Stimulated activated naive B cell treated with anti-CD40 and anti-IgM and Interleukin-4, amounts not matched to agents 10 μg/mL and 1 μg/mL and 100 μg/mL, for 72 hours (primary cell): Measurements from ENCODE around the gene BCAM.
"Not testable (repeated sequence)": the region's sequence is repeated elsewhere in the genome, so short reads cannot be mapped to it uniquely, and the experiment has no call there.

Experiments used
- ATAC-seq, 2 donors: fragments of 150-1000 bp; cut with Tn5 transposase; replicated peaks; 2 replicates each; pipeline ENCODE4 v1.10.0; 2021; ENCODE audit warnings: moderate library complexity in 1 of 2
- DNase-seq: peaks from one replicate; pipeline ENCODE4 v3.0.0; 2021
- H3K27ac Mint-ChIP-seq: one replicate; pipeline ENCODE4 v1.8.0; 2022; ENCODE audit warnings: mild to moderate bottlenecking, mixed read lengths
- H3K27me3 Mint-ChIP-seq, 2 donors: one replicate each; pipeline ENCODE4 v1.8.0; 2022; ENCODE audit warnings: mixed read lengths in 2 of 2
- H3K36me3 Mint-ChIP-seq, 2 donors: one replicate each; pipeline ENCODE4 v1.8.0; 2022; ENCODE audit warnings: mixed read lengths in 2 of 2, mild to moderate bottlenecking in 1 of 2
- H3K4me1 Mint-ChIP-seq, 2 donors: one replicate each; pipeline ENCODE4 v1.8.0; 2022; ENCODE audit warnings: mixed read lengths in 2 of 2, mild to moderate bottlenecking in 1 of 2
- H3K4me3 Mint-ChIP-seq, 2 donors: one replicate each; pipeline ENCODE4 v1.8.0; 2022; ENCODE audit warnings: mild to moderate bottlenecking in 2 of 2, mixed read lengths in 2 of 2, moderate library complexity in 1 of 2
- H3K9me3 Mint-ChIP-seq, 2 donors: one replicate each; pipeline ENCODE4 v1.8.0; 2022; ENCODE audit warnings: mixed read lengths in 2 of 2, mild to moderate bottlenecking in 1 of 2

Gene BCAM

DNA sequence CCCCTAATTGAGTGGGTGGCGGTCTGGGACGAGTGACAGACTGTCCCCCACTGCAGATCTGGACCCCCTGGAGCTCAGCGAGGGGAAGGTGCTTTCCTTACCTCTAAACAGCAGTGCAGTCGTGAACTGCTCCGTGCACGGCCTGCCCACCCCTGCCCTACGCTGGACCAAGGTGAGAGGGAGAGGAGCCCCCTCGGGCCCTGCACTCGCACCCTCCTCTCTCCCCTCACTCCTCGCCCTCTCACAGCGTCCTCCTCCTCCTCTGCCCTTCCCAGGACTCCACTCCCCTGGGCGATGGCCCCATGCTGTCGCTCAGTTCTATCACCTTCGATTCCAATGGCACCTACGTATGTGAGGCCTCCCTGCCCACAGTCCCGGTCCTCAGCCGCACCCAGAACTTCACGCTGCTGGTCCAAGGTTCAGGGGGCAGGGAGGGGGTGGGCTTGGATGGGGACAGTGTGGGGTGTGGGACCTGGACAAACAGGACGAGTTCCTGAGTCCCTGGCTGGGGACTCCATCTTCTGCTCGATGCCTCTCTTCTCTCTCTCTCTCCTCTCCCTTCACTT, 9.6 kb downstream of the BCAM start:
- Mint-ChIP-seq H3K4me1 (no peaks in the 10 kb centered on the region), H3K9me3 (no peaks in the 10 kb centered on the region), H3K27ac (no peak overlapping the region), H3K36me3 (no peaks in the 10 kb centered on the region), H3K4me3 (no peak overlapping the region), H3K27me3 (peaks cover 18 to 24% of the 10 kb centered on the region in 2 donors)
- no peak for DNase-seq
- no peak for ATAC-seq

DNA sequence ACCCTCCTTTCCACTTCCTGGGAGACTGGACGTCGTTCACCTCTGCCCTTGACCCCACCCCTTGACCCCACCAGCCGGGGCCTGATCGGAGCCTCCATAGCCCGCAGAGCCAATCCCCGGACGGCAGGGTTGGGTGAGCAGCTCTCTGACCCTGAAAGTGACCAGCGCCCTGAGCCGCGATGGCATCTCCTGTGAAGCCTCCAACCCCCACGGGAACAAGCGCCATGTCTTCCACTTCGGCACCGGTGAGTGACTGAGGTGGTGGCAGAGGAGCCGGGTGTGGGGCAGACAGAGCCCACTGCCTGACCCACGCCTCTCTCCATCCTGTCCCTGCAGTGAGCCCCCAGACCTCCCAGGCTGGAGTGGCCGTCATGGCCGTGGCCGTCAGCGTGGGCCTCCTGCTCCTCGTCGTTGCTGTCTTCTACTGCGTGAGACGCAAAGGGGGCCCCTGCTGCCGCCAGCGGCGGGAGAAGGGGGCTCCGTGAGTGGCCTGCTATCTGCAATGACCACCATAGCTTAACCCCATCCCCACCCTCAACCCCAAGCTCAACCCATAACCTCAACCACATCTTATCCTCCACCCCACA, 10.4 kb downstream of the BCAM start:
- no peak for DNase-seq

GRCh38 chr19:44820648-44821609, 12.0 kb downstream of the BCAM start:
- Mint-ChIP-seq H3K9me3 (no peaks in the 10 kb centered on the region), H3K4me1 (no peaks in the 10 kb centered on the region), H3K36me3 (no peaks in the 10 kb centered on the region), H3K27ac (no peak overlapping the region), H3K27me3 (peaks cover 15 to 24% of the 10 kb centered on the region in 2 donors), H3K4me3 (no peak overlapping the region)
- ATAC-seq (no peak), DNase-seq (no peak)

More for the DNA sequence above, 10.4 kb downstream of the BCAM start:
- H3K27ac Mint-ChIP-seq = no peak overlapping the region
- H3K4me1 Mint-ChIP-seq = no peaks in the 10 kb centered on the region
- H3K9me3 Mint-ChIP-seq = no peaks in the 10 kb centered on the region
- no peak for ATAC-seq
- no peak overlapping the region for H3K4me3 Mint-ChIP-seq
- H3K36me3 Mint-ChIP-seq = no peaks in the 10 kb centered on the region
- H3K27me3 Mint-ChIP-seq = peaks cover 16 to 18% of the 10 kb centered on the region in 2 donors

DNA sequence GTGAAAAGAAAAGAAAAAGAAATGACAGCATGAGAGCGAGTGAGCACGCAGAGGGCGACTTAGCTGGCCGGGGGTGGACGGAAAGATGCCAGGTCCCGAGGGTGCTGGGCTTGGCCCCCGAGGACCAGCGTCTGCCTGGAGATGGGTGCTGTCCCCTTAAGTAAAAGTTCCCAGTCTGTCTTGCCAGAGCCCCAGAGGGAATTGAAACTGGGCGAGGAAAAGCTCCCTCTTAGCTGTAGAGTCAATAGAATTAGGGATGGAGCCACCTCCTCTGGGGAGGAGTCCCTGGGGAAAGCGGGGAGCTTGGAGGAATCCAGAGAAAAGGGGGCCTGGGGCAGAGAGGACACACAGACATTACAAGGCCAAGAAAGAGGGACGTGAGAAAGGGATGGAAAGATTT, 13.3 kb downstream of the BCAM start:
- DNase-seq (no peak), ATAC-seq (no peak)
- peaks cover 15 to 27% of the 10 kb centered on the region in 2 donors for H3K27me3 Mint-ChIP-seq
- H3K4me3 Mint-ChIP-seq = no peak overlapping the region
- no peaks in the 10 kb centered on the region for H3K4me1 Mint-ChIP-seq
- H3K27ac Mint-ChIP-seq = no peak overlapping the region
- H3K9me3 Mint-ChIP-seq = no peaks in the 10 kb centered on the region
- no peaks in the 10 kb centered on the region for H3K36me3 Mint-ChIP-seq

DNA sequence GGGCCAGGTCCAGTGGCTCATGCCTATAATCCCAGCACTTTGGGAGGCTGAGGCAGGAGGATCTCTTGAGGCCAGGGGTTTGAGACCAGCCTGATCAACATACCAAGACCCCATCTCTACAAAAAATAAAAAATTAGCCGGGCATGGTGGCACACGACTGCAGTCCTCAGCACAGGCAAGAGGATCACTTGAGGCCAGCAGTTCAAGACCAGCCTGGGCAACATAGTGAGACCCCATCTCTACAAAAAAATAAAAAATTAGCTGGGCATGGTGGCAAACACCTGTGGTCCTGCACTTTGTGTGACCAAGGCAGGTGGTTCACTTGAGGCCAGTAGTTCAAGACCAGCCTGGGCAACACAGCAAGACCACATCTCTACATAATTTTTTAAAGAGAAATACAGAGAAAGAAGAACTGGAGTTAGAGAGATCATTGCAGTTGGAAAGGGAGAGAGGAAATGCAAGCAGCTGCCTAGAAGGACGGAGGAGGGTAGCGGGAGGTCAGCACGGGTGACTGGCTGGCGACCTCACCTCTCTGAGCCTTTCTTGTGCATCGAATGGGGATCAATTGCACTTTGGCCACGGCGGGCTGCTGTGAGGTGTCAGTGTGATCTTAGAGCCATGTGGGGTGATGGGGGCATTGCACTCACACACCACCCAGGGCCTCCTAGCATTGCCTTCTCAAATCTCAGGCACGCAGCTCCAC, 13.9 kb downstream of the BCAM start:
- ATAC-seq (no peak), DNase-seq (no peak)
- H3K9me3 Mint-ChIP-seq = no peaks in the 10 kb centered on the region
- peaks cover 15 to 29% of the 10 kb centered on the region in 2 donors for H3K27me3 Mint-ChIP-seq
- no peak overlapping the region for H3K4me3 Mint-ChIP-seq
- H3K27ac Mint-ChIP-seq = no peak overlapping the region
- no peaks in the 10 kb centered on the region for H3K36me3 Mint-ChIP-seq
- no peaks in the 10 kb centered on the region for H3K4me1 Mint-ChIP-seq

- Mint-ChIP-seq H3K4me3 (no peak overlapping the region), H3K27me3 (peaks cover 15 to 29% of the 10 kb centered on the region in 2 donors), H3K4me1 (no peaks in the 10 kb centered on the region), H3K36me3 (no peaks in the 10 kb centered on the region), H3K27ac (no peak overlapping the region), H3K9me3 (no peaks in the 10 kb centered on the region)
- ATAC-seq (no peak), DNase-seq (no peak)
These were observed 14.4 kb downstream of the BCAM start for GRCh38 chr19:44823373-44823698.

- Mint-ChIP-seq H3K27me3 (peaks cover 19 to 24% of the 10 kb centered on the region in 2 donors), H3K36me3 (no peaks in the 10 kb centered on the region), H3K9me3 (no peaks in the 10 kb centered on the region), H3K27ac (no peak overlapping the region), H3K4me1 (no peaks in the 10 kb centered on the region), H3K4me3 (no peak overlapping the region)
- ATAC-seq (no peak), DNase-seq (no peak)
These were observed 15.9 kb downstream of the BCAM start for GRCh38 chr19:44824761-44825160.

GRCh38 chr19:44832875-44833274, 24.0 kb downstream of the BCAM start:
- not testable (repeated sequence) for H3K4me3 Mint-ChIP-seq, ATAC-seq, H3K27ac Mint-ChIP-seq, DNase-seq, H3K9me3 Mint-ChIP-seq, H3K36me3 Mint-ChIP-seq, H3K4me1 Mint-ChIP-seq
- peaks cover 27 to 34% of the 10 kb centered on the region in 2 donors for H3K27me3 Mint-ChIP-seq

DNA sequence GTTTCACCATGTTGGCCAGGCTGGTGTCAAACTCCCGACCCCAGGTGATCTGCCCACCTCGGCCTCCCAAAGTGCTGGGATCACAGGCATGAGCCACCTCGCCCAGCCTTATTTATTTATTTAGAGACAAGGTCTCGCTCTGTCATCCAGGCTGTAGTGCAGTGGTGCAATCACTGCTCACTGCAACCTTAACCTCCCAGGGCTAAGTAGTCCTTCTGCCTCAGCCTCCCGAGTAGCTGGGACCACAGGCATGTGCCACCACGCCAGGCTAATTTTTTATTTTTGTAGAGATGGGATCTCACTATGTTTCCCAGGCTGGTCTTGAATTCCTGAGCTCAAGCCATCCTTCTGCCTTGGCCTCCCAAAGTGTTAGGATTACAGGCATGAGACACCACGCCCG, 25.5 kb downstream of the BCAM start:
- not testable (repeated sequence) for H3K4me1 Mint-ChIP-seq, H3K36me3 Mint-ChIP-seq, H3K9me3 Mint-ChIP-seq, H3K27ac Mint-ChIP-seq, DNase-seq, H3K4me3 Mint-ChIP-seq, ATAC-seq
- H3K27me3 Mint-ChIP-seq = peaks cover 26 to 36% of the 10 kb centered on the region in 2 donors

DNA sequence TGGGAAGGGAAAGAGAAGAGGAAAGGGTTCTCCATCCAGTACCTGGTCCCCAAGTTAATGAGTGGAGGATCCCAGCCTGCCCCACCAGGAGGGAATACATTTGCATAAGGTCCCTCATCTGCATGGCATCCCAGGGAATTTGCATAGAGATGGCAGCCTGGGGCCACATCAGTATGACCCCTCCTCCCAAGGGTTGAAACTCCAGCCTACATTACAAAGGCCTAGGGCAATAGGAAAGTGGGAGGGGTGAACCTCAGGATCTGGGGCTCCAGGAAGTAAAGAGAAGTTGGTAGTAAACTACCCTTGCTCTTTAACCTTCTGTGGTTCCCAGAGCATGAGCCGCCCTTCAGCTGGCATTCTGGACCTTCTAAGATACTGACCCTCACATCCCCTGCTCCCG, 30.4 kb downstream of the BCAM start:
- peaks cover 11 to 21% of the 10 kb centered on the region in 2 donors for H3K27me3 Mint-ChIP-seq
- no peaks in the 10 kb centered on the region for H3K4me1 Mint-ChIP-seq
- DNase-seq = no peak
- H3K4me3 Mint-ChIP-seq = no peak overlapping the region
- no peak for ATAC-seq
- no peak overlapping the region for H3K27ac Mint-ChIP-seq
- no peaks in the 10 kb centered on the region for H3K9me3 Mint-ChIP-seq
- H3K36me3 Mint-ChIP-seq = no peaks in the 10 kb centered on the region

GRCh38 chr19:44840811-44841210, 31.9 kb downstream of the BCAM start:
- DNase-seq (no peak), ATAC-seq (no peak)
- H3K27me3 Mint-ChIP-seq = peaks cover 14 to 22% of the 10 kb centered on the region in 2 donors
- peaks cover 10 to 12% of the 10 kb centered on the region in 2 donors for H3K4me1 Mint-ChIP-seq
- H3K36me3 Mint-ChIP-seq = peaks cover 0 to 1% of the 10 kb centered on the region in 2 donors
- H3K27ac Mint-ChIP-seq = no peak overlapping the region
- H3K9me3 Mint-ChIP-seq = no peaks in the 10 kb centered on the region
- H3K4me3 Mint-ChIP-seq = no peak overlapping the region

DNA sequence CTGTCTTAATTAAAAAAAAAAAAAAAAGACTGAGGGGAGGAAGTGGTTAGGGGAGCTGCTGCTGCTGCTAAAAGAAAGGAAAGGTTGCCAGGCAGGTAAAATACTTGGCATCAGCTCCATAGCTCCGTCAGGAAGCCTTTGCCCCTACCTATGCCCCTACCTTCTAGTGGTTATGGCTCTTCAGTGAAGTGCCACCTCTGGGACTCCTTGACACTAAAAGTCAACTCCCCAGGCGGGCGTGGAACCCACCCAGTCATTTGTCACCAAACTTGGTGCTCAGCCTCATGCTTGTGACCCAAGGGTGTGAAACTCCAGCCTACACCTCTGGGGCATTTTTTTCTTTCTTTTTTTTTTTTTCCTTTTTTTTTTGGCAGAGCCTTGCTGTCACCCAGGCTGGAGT, 32.3 kb downstream of the BCAM start:
- no peak for ATAC-seq
- H3K27ac Mint-ChIP-seq = no peak overlapping the region
- no peak for DNase-seq

GRCh38 chr19:44845286-44845611, 36.3 kb downstream of the BCAM start:
- H3K9me3 Mint-ChIP-seq = no peaks in the 10 kb centered on the region
- ATAC-seq (no peak), DNase-seq (no peak)
- H3K27ac Mint-ChIP-seq = no peak overlapping the region
- peak overlapping the region; percentile 85 to 86 for H3K4me3 Mint-ChIP-seq
- peaks cover 31 to 46% of the 10 kb centered on the region in 2 donors for H3K27me3 Mint-ChIP-seq
- peaks cover 22 to 25% of the 10 kb centered on the region in 2 donors for H3K4me1 Mint-ChIP-seq
- H3K36me3 Mint-ChIP-seq = peaks cover 0 to 1% of the 10 kb centered on the region in 2 donors

More for the DNA sequence above, 32.3 kb downstream of the BCAM start:
- Mint-ChIP-seq H3K4me1 (peaks cover 12 to 16% of the 10 kb centered on the region in 2 donors), H3K9me3 (no peaks in the 10 kb centered on the region), H3K4me3 (no peak overlapping the region), H3K36me3 (peaks cover 0 to 1% of the 10 kb centered on the region in 2 donors), H3K27me3 (peaks cover 10 to 22% of the 10 kb centered on the region in 2 donors)
